Spleen (tissue), 11 donors: ENCODE data around the gene MDM4. TPM values are rescaled to one million over a fixed set of nuclear protein-coding genes. Genes with fewer than 3 reads are reported as not detected.
"Not testable (repeated sequence)": the region's sequence is repeated elsewhere in the genome, so short reads cannot be mapped to it uniquely, and the experiment has no call there.

Source experiments
- DNase-seq: peaks from one replicate; pipeline ENCODE4 v3.0.0-alpha.2; 2020
- H3K27ac ChIP-seq, 8 donors: fragments of 200-600 bp; sonication (generic) in 7 of 8; 1 replicate in 4 of 8; 2 replicates in 4 of 8; pipeline versions ENCODE4 v1.5.0 to v1.8.0; 2016 to 2021; ENCODE audit warnings: inconsistent platforms in 4 of 8, mild to moderate bottlenecking in 4 of 8, moderate library complexity in 1 of 8
- H3K27me3 ChIP-seq, 7 donors: fragments of 200-600 bp; sonication (generic) in 6 of 7; replicated peaks in 1 of 7; 1 replicate in 4 of 7; 2 replicates in 3 of 7; pipeline versions ENCODE4 v1.5.0 to v1.8.0; 2016 to 2021; ENCODE audit warnings: inconsistent platforms in 3 of 7, mild to moderate bottlenecking in 1 of 7
- H3K36me3 ChIP-seq, 6 donors: fragments of 200-600 bp; sonication (generic) in 5 of 6; 1 replicate in 4 of 6; 2 replicates in 2 of 6; pipeline versions ENCODE4 v1.5.0 to v1.8.0; 2016 to 2021; ENCODE audit warnings: inconsistent platforms in 2 of 6
- H3K4me1 ChIP-seq, 6 donors: fragments of 200-600 bp; sonication (generic) in 5 of 6; 1 replicate in 3 of 6; 2 replicates in 3 of 6; pipeline versions ENCODE4 v1.5.0 to v1.8.0; 2016 to 2021; ENCODE audit warnings: inconsistent platforms in 3 of 6
- H3K4me3 ChIP-seq, 8 donors: fragments of 200-600 bp; sonication (generic) in 7 of 8; 1 replicate in 4 of 8; 2 replicates in 4 of 8; pipeline versions ENCODE4 v1.5.0 to v1.8.0; 2016 to 2021; ENCODE audit warnings: inconsistent platforms in 4 of 8, mild to moderate bottlenecking in 4 of 8, moderate library complexity in 2 of 8
- H3K9me3 ChIP-seq, 8 donors: fragments of 200-600 bp; sonication (generic) in 7 of 8; 1 replicate in 4 of 8; 2 replicates in 4 of 8; pipeline versions ENCODE4 v1.5.0 to v1.8.0; 2016 to 2021; ENCODE audit warnings: inconsistent platforms in 4 of 8
- POLR2A ChIP-seq, 3 donors: fragments of 450-650 bp; IDR thresholded peaks; one replicate each; pipeline ENCODE4 v1.5.1; 2017; ENCODE audit warnings: antibody characterized with exemption in 3 of 3, mild to moderate bottlenecking in 1 of 3
- POLR2AphosphoS5 ChIP-seq, 3 donors: sonication (generic); formaldehyde crosslinking; IDR thresholded peaks; one replicate each; pipeline ENCODE4 v1.5.1; 2017; ENCODE audit warnings: antibody characterized with exemption in 3 of 3
- WGBS, 5 donors: extraction: QIAGEN DNeasy Blood & Tissue Kit in 3 of 5; methylation state at CpG; one replicate each; pipeline versions ENCODE4 v1.1.5 to v1.1.7; 2013 to 2018; 5-methylcytosine and 5-hydroxymethylcytosine counted together
- intact Hi-C: fragments of 100-400 bp; cut with DNase I; formaldehyde crosslinking; loops from one replicate; pipeline ENCODE4 v1.15.0; 2023; ENCODE audit warnings: low total_unique reads
- polyA plus RNA-seq, 3 donors: library from polyadenylated mRNA; stranded (reverse); fragments of 200-250 nt; gene quantifications; one replicate each; pipeline ENCODE4 v1.2.1, GENCODE V29; 2013
- total RNA-seq, 7 donors: library from RNA; depleted of rRNA in 3 of 7; stranded (reverse); fragments of >200 nt in 3 of 7; fragmentation: NEBNext Ultra II Directional in 4 of 7; extraction: Animal tissue kit (Norgen Biotek cat#: 25700) in 4 of 7; gene quantifications; one replicate each; pipeline versions ENCODE4 v1.1.0 to v1.2.1, GENCODE V29; 2016 to 2021
- TF ChIP-seq, protein P1 (sequence below), 11 experiments: fragments of 200-600 bp in 7 of 11; fragments of 450-650 bp in 4 of 11; sonication (generic) in 4 of 11; IDR thresholded peaks in 8 of 11; conservative IDR thresholded peaks in 3 of 11; 1 replicate in 7 of 11; 2 replicates in 4 of 11; pipeline versions ENCODE4 v1.4.0 to v1.8.0; 2016 to 2021; ENCODE audit warnings: antibody characterized with exemption in 11 of 11, inconsistent platforms in 4 of 11, mild to moderate bottlenecking in 1 of 11
- donor health status: healthy with polysubstance abuse.
- donor health status: DM: no; HTN: no; CAD: no; lungs with moderate emphysema.
- donor health status: DM: no; HTN: no; CAD: no.
- donor health status: Bipolar disorder and iron deficiency.
- donor health status: healthy.
- donor health status: DM: no; HTN: no; CAD: no.
- donor health status: DM: yes; HTN: yes; CAD: no.

MDM4 gene
- total and polyA plus RNA-seq, 10 donors = 10.6 to 192 (median 157) TPM

DNA sequence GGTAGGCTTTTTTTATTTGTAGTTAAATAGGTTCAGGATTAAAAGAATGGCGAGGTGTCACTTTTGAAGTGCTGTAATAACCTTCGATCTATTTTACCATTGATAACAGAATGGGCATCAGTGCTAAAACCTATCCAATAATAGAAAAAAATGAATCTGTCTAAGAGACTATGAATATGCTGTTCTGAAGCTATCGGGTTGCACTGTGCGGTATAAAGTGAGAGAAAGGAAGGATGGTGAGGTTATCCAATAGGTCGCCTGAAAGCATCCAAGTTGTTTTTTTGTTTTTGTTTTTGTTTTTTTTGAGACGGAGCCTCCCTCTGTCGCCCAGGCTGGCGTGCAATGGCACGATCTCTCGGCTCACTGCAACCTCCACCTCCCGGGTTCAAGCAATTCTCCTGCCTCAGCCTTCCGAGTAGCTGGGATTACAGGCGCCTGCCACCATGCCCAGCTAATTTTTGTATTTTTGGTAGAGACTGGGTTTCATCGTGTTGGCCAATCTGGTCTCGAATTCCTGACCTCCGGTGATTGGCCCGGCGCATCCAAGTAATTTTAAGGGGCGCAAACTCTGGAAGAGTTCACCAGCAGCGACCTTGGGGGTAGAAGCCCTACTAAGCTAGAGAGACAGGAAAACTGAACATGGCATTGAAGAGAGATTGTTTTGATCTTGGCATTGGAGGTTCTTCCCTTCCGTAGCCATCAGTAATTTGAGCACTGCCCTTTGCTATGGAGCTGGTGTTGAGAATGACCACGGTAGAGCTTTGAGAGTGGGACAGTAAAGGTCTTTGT is 8.7 kb upstream of the MDM4 start:
- Histone ChIP-seq H3K9me3 (no peaks in the 10 kb centered on the region), H3K36me3 (no peaks in the 10 kb centered on the region), H3K27ac (peak overlapping the region; percentile 76 to 94 (median 90)), H3K4me1 (peaks cover 7 to 88% (median 30%) of the 10 kb centered on the region in 6 donors), H3K27me3 (no peaks in the 10 kb centered on the region), H3K4me3 (peak overlapping the region; percentile 39 to 69 (median 50))
- 4 to 6% (median 5%) methylated on average over 22 of the region's 22 CpGs for WGBS, 5 donors
- TF ChIP-seq POLR2AphosphoS5 (IDR thresholded peaks at IDR 0.05) (peak in 2 of 3 donors; percentile 13 to 44), POLR2A (IDR thresholded peaks at IDR 0.05) (no peak)
- TF ChIP-seq, protein P1, sequence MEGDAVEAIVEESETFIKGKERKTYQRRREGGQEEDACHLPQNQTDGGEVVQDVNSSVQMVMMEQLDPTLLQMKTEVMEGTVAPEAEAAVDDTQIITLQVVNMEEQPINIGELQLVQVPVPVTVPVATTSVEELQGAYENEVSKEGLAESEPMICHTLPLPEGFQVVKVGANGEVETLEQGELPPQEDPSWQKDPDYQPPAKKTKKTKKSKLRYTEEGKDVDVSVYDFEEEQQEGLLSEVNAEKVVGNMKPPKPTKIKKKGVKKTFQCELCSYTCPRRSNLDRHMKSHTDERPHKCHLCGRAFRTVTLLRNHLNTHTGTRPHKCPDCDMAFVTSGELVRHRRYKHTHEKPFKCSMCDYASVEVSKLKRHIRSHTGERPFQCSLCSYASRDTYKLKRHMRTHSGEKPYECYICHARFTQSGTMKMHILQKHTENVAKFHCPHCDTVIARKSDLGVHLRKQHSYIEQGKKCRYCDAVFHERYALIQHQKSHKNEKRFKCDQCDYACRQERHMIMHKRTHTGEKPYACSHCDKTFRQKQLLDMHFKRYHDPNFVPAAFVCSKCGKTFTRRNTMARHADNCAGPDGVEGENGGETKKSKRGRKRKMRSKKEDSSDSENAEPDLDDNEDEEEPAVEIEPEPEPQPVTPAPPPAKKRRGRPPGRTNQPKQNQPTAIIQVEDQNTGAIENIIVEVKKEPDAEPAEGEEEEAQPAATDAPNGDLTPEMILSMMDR (IDR thresholded peaks at IDR 0.05 in 8 of 11, conservative IDR thresholded peaks at IDR 0.05 in 3 of 11) = no peak
- DNase-seq = no peak
- intact Hi-C loops = no loop called here

DNA sequence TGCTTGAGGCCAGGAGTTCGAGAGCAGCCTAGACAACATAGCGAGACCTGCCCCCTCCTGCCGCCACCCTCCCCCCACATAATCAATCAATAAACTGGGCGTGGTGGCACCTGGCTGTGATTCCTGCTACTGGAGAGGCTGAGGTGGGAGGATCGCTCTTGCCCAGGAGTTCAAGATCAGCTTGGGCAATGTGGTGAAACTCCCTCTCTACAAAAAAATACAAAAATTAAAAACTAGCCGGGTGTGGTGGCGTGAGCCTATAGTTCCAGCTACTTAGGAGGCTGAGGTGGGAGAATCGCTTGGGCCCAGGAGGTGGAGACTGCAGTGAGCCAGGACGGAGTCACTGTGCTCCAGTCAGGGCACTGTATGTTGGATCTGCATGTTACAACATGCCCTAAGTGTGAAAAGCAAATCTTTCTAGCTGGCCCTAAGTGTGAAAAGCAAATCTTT is 7.0 kb upstream of the MDM4 start:
- peak overlapping the region in 1 of 8 donors; percentile 9 for H3K27ac ChIP-seq
- no peak overlapping the region for H3K4me3 ChIP-seq
- 83 to 91% (median 90%) methylated on average over 9 of the region's 9 CpGs for WGBS, 5 donors
- no peak for DNase-seq
- H3K27me3 ChIP-seq = no peaks in the 10 kb centered on the region
- no peak for TF ChIP-seq POLR2AphosphoS5 (IDR thresholded peaks at IDR 0.05)
- H3K4me1 ChIP-seq = peaks cover 16 to 89% (median 38%) of the 10 kb centered on the region in 6 donors
- no peaks in the 10 kb centered on the region for H3K36me3 ChIP-seq
- no peaks in the 10 kb centered on the region for H3K9me3 ChIP-seq
- intact Hi-C loops = no loop called here

DNA sequence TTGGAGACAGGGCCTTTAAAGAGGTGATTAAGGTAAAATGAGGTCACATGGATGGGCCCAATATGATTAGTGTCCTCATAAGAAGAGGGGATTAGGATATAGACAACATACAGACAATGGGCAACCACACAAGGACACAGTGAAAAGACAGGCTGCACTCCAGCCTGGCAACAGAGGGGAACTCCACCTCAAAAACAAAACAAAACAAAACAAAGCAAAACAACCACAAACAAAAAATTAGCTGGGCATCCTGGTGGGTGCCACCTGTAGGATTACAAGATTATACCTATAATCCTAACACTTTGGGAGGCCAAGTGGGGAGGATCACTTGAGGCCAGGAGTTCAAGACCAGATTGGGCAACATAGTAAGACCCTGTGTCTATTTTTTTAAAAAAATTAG is 4.8 kb upstream of the MDM4 start:
- H3K4me3 ChIP-seq = no peak overlapping the region
- no peaks in the 10 kb centered on the region for H3K9me3 ChIP-seq
- no peak for DNase-seq
- no peaks in the 10 kb centered on the region for H3K36me3 ChIP-seq
- no peaks in the 10 kb centered on the region for H3K27me3 ChIP-seq
- TF ChIP-seq POLR2A (IDR thresholded peaks at IDR 0.05) (no peak), POLR2AphosphoS5 (IDR thresholded peaks at IDR 0.05) (no peak)
- TF ChIP-seq, protein P1 (IDR thresholded peaks at IDR 0.05 in 8 of 11, conservative IDR thresholded peaks at IDR 0.05 in 3 of 11) = no peak
- peaks cover 13 to 88% (median 48%) of the 10 kb centered on the region in 6 donors for H3K4me1 ChIP-seq
- intact Hi-C loops = no loop called here
- H3K27ac ChIP-seq = peak overlapping the region in 7 of 8 donors; percentile 20 to 99 (median 94)

DNA sequence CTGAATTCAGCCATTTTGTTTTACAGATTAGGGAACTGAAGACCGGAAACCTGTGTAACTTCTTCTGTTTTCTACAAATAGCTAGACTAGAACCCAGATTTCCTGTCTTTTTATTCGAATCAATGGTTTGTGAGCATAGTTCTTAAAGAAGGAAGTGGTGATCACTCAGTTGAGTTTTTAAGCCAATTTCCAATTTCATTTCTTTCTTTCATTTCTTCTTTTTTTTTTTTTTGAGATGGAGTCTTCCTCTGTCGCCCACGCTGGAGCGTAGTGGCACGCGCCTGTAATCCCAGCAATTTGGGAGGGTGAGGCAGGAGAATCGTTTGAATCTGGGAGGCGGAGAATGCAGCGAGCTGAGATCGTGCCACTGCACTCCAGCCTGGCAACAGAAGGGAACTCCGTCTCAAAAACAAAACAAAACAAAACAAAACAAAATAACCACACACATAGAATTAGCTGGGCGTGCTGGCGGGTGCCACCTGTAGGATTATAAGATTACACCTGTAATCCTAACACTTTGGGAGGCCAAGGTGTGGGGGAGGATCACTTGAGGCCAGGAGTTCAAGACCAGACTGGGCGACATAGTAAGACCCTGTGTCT is 3.0 kb upstream of the MDM4 start:
- TF ChIP-seq POLR2AphosphoS5 (IDR thresholded peaks at IDR 0.05) (peak in 2 of 3 donors; percentile 52 to 60), POLR2A (IDR thresholded peaks at IDR 0.05) (no peak)
- Histone ChIP-seq H3K9me3 (no peaks in the 10 kb centered on the region), H3K27ac (peak overlapping the region; percentile 83 to 99 (median 92)), H3K4me1 (peaks cover 23 to 83% (median 52%) of the 10 kb centered on the region in 6 donors), H3K4me3 (peak overlapping the region in 4 of 8 donors; percentile 6 to 58 (median 13)), H3K27me3 (no peaks in the 10 kb centered on the region), H3K36me3 (peaks cover 0 to 7% (median 0%) of the 10 kb centered on the region in 6 donors)
- intact Hi-C loops = no loop called here
- WGBS, 5 donors = 25 to 39% (median 30%) methylated on average over 15 of the region's 15 CpGs
- DNase-seq = no peak

DNA sequence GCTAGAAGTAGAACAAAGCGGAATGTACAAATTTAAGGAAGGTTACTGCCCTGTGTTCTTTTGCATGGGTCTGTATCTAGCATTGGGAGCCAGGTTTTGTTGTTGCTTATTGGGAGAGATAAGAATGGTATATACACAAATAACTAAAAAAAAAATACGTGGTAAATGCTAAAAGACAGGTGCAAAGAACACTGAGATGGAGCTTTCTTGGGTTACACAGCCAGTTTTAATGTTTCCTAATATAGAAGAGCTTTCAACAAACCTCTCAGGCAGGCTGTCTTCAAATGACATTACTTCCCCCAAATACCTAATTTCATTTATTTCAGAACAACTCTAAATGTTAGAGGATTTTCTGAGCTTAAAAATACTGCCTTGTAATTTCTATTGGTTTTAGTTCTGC is 1.4 kb upstream of the MDM4 start:
- WGBS, 5 donors = 53 to 66% (median 60%) methylated on average over 2 of the region's 2 CpGs
- Histone ChIP-seq H3K36me3 (peaks cover 0 to 21% (median 0%) of the 10 kb centered on the region in 6 donors), H3K4me3 (no peak overlapping the region), H3K27me3 (no peaks in the 10 kb centered on the region), H3K27ac (peak overlapping the region in 7 of 8 donors; percentile 36 to 99 (median 94)), H3K4me1 (peaks cover 37 to 91% (median 67%) of the 10 kb centered on the region in 6 donors), H3K9me3 (no peaks in the 10 kb centered on the region)
- TF ChIP-seq POLR2AphosphoS5 (IDR thresholded peaks at IDR 0.05) = no peak
- TF ChIP-seq, protein P1 (IDR thresholded peaks at IDR 0.05 in 8 of 11, conservative IDR thresholded peaks at IDR 0.05 in 3 of 11) = no peak
- no peak for TF ChIP-seq POLR2A (IDR thresholded peaks at IDR 0.05)
- intact Hi-C loops = no loop called here
- no peak for DNase-seq

DNA sequence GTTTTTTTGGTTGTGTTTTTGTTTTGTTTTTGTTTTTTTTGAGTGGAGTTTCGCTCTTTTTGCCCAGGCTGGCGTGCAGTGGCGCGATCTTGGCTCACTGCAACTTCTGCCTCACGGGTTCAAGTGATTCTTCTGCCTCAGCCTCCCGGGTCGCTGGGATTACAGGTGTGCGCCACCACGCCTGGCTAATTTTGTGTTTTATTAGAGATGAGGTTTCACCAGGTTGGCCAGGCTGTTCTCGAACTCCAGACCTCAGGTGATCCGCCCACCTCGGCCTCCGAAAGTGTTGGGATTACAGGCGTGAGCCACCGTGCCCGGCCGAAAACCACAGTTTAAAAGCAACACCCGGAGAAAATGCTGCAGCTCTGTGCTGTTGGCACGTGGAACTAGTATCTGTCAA is 1.2 kb downstream of the MDM4 start:
- Histone ChIP-seq H3K4me3 (peak overlapping the region; percentile 55 to 81 (median 66)), H3K4me1 (peaks cover 58 to 92% (median 86%) of the 10 kb centered on the region in 6 donors), H3K36me3 (peaks cover 0 to 21% (median 0%) of the 10 kb centered on the region in 6 donors), H3K27ac (peak overlapping the region; percentile 23 to 99 (median 96))
- DNase-seq, H3K27me3 ChIP-seq, intact Hi-C loops, H3K9me3 ChIP-seq: not testable (repeated sequence)
- WGBS, 5 donors = 70 to 83% (median 75%) methylated on average over 19 of the region's 19 CpGs
